K562 (cell line): ENCODE data around the gene ERRFI1. TPM values are rescaled to one million over a fixed set of nuclear protein-coding genes. Genes with fewer than 3 reads are reported as not detected.

Experiments
- ATAC-seq: fragments of 200-7000 bp; cut with Tn5 transposase; 3 replicates; pipeline ENCODE4 v1.9.1; 2020; ENCODE audit warnings: moderate library complexity
- BruUV-seq: library from RNA; stranded (reverse); fragments of 400-500 nt; replicated peaks from 2 replicates; lab custom pipeline; 2021; lab: Mats Ljungman, UMichigan
- CTCF ChIA-PET: fragments of 300-600 bp; formaldehyde crosslinking; extraction: SDS; loops from one replicate; lab custom pipeline; 2021; ENCODE audit warnings: low intra/inter-chr PET ratio; lab: Yijun Ruan, JAX
- POLR2A ChIA-PET: fragments of 300-600, 350-650 bp; sonication (Branson Sonifier 250); formaldehyde crosslinking; extraction: SDS; loops from one replicate; lab custom pipeline; 2021; ENCODE audit warnings: antibody characterized with exemption, inconsistent platforms; lab: Yijun Ruan, JAX
- DNase-seq, 4 experiments: peaks; one replicate each; pipeline versions ENCODE4 v3.0.0 to v3.0.0-alpha.2; 2011 to 2018; ENCODE audit warnings: low spot score in 3 of 4, mixed read lengths in 3 of 4; ENCODE audit errors: extremely low read depth in 1 of 4
- FAIRE-seq: peaks from 2 replicates; lab custom pipeline; 2011; peaks lifted over from hg19 to GRCh38; lab: Jason Lieb, UNC
- H2AFZ ChIP-seq: 2 replicates; pipeline ENCODE4 v1.6.0; 2011; ENCODE audit warnings: low read depth, low read length, control low read depth, inconsistent platforms
- H3K27ac ChIP-seq: fragments of 200-600 bp; 3 replicates; pipeline ENCODE4 v1.8.0; 2011; ENCODE audit warnings: low read depth, mild to moderate bottlenecking, control low read depth, inconsistent platforms, low read length, moderate library complexity, mixed read lengths; ENCODE audit errors: extremely low read depth
- H3K27me3 ChIP-seq, 2 experiments: fragments of 300-600 bp in 1 of 2; 2 replicates in 1 of 2; 3 replicates in 1 of 2; pipeline versions ENCODE4 v1.6.0 to v1.8.0; 2011; ENCODE audit warnings: inconsistent platforms in 2 of 2, low read length in 2 of 2, mild to moderate bottlenecking in 1 of 2, mixed read lengths in 1 of 2, moderate library complexity in 1 of 2; ENCODE audit not compliant: control insufficient read depth in 2 of 2, insufficient read depth in 2 of 2
- H3K36me3 ChIP-seq: fragments of 300-600 bp; 3 replicates; pipeline ENCODE4 v1.8.0; 2011; ENCODE audit warnings: mild to moderate bottlenecking, low read length, inconsistent platforms; ENCODE audit not compliant: control insufficient read depth, insufficient read depth
- H3K4me1 ChIP-seq, 2 experiments: fragments of 200-600 bp in 1 of 2; replicated peaks in 1 of 2; 2 replicates in 1 of 2; 3 replicates in 1 of 2; pipeline versions ENCODE4 v1.5.1 to v1.8.0; 2011; ENCODE audit warnings: inconsistent platforms in 2 of 2, low read length in 2 of 2, mild to moderate bottlenecking in 1 of 2, mixed read lengths in 1 of 2, moderate library complexity in 1 of 2; ENCODE audit not compliant: control insufficient read depth in 2 of 2, insufficient read depth in 2 of 2
- H3K4me2 ChIP-seq: 2 replicates; pipeline ENCODE4 v1.6.1; 2011; ENCODE audit warnings: low read length, control low read depth, inconsistent platforms, mixed read lengths; ENCODE audit not compliant: insufficient read depth
- H3K4me3 ChIP-seq: fragments of 200-600 bp; sonication (generic), shearing (Covaris generic); 2 replicates; pipeline ENCODE4 v1.5.1; 2016; ENCODE audit warnings: control low read depth, inconsistent platforms
- H3K79me2 ChIP-seq: fragments of 200-600 bp; 3 replicates; pipeline ENCODE4 v1.8.0; 2011; ENCODE audit warnings: low read length, inconsistent platforms; ENCODE audit not compliant: control insufficient read depth, insufficient read depth
- H3K9ac ChIP-seq, 2 experiments: 2 replicates each; pipeline versions ENCODE4 v1.6.0 to v1.6.1; 2011; ENCODE audit warnings: low read depth in 2 of 2, low read length in 2 of 2, control low read depth in 1 of 2, inconsistent platforms in 1 of 2, mild to moderate bottlenecking in 1 of 2, mixed read lengths in 1 of 2; ENCODE audit not compliant: insufficient read depth in 1 of 2
- H3K9me1 ChIP-seq: one replicate; pipeline ENCODE4 v1.6.0; 2011; ENCODE audit warnings: inconsistent platforms, mild to moderate bottlenecking, low read length, moderate library complexity; ENCODE audit not compliant: control insufficient read depth, insufficient read depth
- H3K9me3 ChIP-seq: replicated peaks from 2 replicates; pipeline ENCODE4 v1.5.1; 2011; ENCODE audit warnings: low read depth, low read length, inconsistent platforms; ENCODE audit not compliant: control insufficient read depth, insufficient read depth
- H4K20me1 ChIP-seq: replicated peaks from 2 replicates; pipeline ENCODE4 v1.6.1; 2011; ENCODE audit warnings: low read length, inconsistent platforms, mixed read lengths; ENCODE audit not compliant: control insufficient read depth, insufficient read depth
- IRF2 ChIP-seq: sonication (generic); formaldehyde crosslinking; IDR thresholded peaks from 2 replicates; pipeline ENCODE4 v1.8.1; 2022; ENCODE audit warnings: mild to moderate bottlenecking, missing genetic modification reagents
- MED1 ChIP-seq: sonication (generic); formaldehyde crosslinking; IDR thresholded peaks from 2 replicates; pipeline ENCODE4 v1.8.1; 2023; ENCODE audit warnings: missing genetic modification reagents, borderline replicate concordance
- NBN ChIP-seq: fragments of 450-650 bp; IDR thresholded peaks from 2 replicates; pipeline ENCODE4 v1.6.1; 2016; ENCODE audit warnings: low read depth, mild to moderate bottlenecking
- WHSC1 ChIP-seq: IDR thresholded peaks from one replicate; pipeline ENCODE4 v1.6.1; 2012; ENCODE audit warnings: low read length, control low read depth, inconsistent platforms
- ZNF444 ChIP-seq: fragments of 250-450 bp; sonication (Bioruptor Pico); IDR thresholded peaks from 2 replicates; pipeline ENCODE4 v1.4.0; 2020; ENCODE audit warnings: mild to moderate bottlenecking, moderate library complexity
- WGBS: fragments of 100-300 bp; shearing (Covaris generic); methylation state at CpG from one replicate; pipeline ENCODE4 v1.1.6; 2016; ENCODE audit warnings: low coverage, mixed read lengths; ENCODE audit not compliant: insufficient coverage; ENCODE audit errors: missing lambda C conversion rate; 5-methylcytosine and 5-hydroxymethylcytosine counted together
- in situ Hi-C: fragments of 300-500 bp; cut with MboI; formaldehyde crosslinking; loops from 4 replicates; pipeline ENCODE4 v1.15.0; 2018; ENCODE audit warnings: inconsistent platforms, mixed read lengths
- intact Hi-C: fragments of 100-400 bp; cut with micrococcal nuclease; formaldehyde crosslinking; loops from 2 replicates; pipeline ENCODE4 v1.14.2; 2022
- polyA plus RNA-seq, 8 experiments: library from polyadenylated mRNA; depleted of rRNA in 4 of 8; stranded (reverse) in 5 of 8; unstranded in 3 of 8; fragments of >200 nt; fragmentation: Nextera tagmentation in 2 of 8; fragmentation: Illumina TruSeq in 1 of 8; extraction: Ambion mirVana in 2 of 8; extraction: Trizol in 1 of 8; gene quantifications; 2 replicates each; pipeline versions ENCODE4 v1.2.1 to v1.2.3, GENCODE V29; 2011 to 2014; ENCODE audit warnings: inconsistent platforms in 1 of 8, missing spikeins in 1 of 8
- total RNA-seq, 7 experiments: library from RNA; depleted of rRNA in 6 of 7; stranded (reverse); fragments of >200 nt in 6 of 7; fragmentation: Illumina TruSeq in 2 of 7; extraction: Trizol in 2 of 7; gene quantifications; 2 replicates each; pipeline versions ENCODE4 v1.2.1 to v1.2.3, GENCODE V29; 2011 to 2021; ENCODE audit warnings: low replicate concordance in 1 of 7

The ERRFI1 gene
- total and polyA plus RNA-seq, 9 of the 15 experiments (the other 6 are each of a cell fraction or from before 2014, with no cell fraction given), result 0.67 to 4.4 (median 1.1) TPM

DNA sequence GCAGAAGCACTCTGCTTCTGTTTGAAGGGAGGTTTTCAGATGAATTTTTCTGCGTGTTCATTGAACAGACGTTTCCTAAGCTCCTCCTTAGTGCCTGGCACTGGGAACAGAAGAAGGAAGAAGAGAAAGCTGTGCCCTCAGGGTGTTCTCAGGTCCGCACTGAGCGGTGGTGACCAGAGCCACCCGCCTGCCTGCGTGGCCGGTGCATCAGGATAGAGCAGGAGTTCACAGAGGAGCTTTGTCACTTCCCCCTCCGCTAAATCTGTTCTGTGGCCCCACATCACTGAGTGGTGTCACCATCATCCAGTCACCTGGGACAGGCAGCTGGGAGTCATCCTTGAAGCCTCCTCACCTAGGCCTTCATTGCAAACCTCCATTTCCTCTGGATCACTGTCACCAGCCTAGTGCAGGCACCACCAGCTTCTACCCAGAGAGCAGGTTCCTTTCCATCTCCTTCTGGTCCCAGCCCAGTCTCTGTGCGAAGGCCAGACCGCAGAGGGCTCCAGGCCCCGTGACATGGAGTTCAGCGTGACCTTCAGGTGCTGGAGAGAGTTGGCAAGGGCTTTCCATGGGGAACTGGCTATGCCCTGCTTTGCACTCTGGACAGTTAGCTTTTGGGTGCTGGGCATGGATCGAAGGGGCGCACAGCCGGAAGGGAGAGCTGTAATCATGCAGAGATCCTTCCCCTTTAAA lies 42.9 kb downstream of the ERRFI1 start:
- POLR2A ChIA-PET, result interaction anchor here (0.6 to 1.9 kb wide), 2 partner anchors 8 to 34 kb away, joined by 4 to 8 read pairs; no protein-coding TSS in a partner anchor
- Histone ChIP-seq H3K4me3 (no peak overlapping the region), H2AFZ (no peak overlapping the region), H3K4me1 (no peaks in the 10 kb centered on the region; a peak in 1 of 5 replicates), H3K9me3 (no peaks in the 10 kb centered on the region), H3K36me3 (peaks cover 83% of the 10 kb centered on the region), H3K9me1 (peaks cover 3% of the 10 kb centered on the region), H3K27me3 (no peaks in the 10 kb centered on the region), H3K4me2 (no peak overlapping the region), H3K9ac (peak overlapping the region in 1 of 2 experiments; percentile 66; a peak in 2 of 4 replicates), H4K20me1 (peaks cover 12% of the 10 kb centered on the region), H3K79me2 (0 out of 3 replicates have a peak, but pooled peaks cover 13% of the 10 kb centered on the region), H3K27ac (no peak overlapping the region)
- TF ChIP-seq MED1 (CRISPR knock-in tag) (0 out of 2 replicates have a peak, but pooled peaks have one; percentile 41), IRF2 (0 out of 2 replicates have a peak, but pooled peaks have one; percentile 18), ZNF444 (CRISPR knock-in tag) (no peak), WHSC1 (peak; percentile 23), NBN (no peak)
- DNase-seq (no peak), FAIRE-seq (no peak), ATAC-seq (no peak)
- intact Hi-C loops, result loop anchor here (2.0 kb wide), 1 partner anchor 32 kb away; no protein-coding TSS in a partner anchor
- WGBS, result 93% methylated on average over 14 of the region's 15 CpGs
- in situ Hi-C loops, result no loop called here
- CTCF ChIA-PET, result interaction anchor here (0.7 to 2.2 kb wide), 7 partner anchors 33 to 368 kb away, joined by 3 to 21 read pairs (median 5); no protein-coding TSS in a partner anchor
- BruUV-seq, result no TSS peak
